Activated B cell treated with CpG ODN at 0.5 μM for 24 hours (primary cell): ENCODE data around the gene FKBP11. TPM values are rescaled to one million over a fixed set of nuclear protein-coding genes. Genes with fewer than 3 reads are reported as not detected.
A peak's percentile ranks its signal among the peaks of the same experiment; 100 is the strongest.

Experiments
- ATAC-seq: fragments of 200-7000 bp; cut with Tn5 transposase; one replicate; pipeline ENCODE4 v1.10.0; 2021; ENCODE audit warnings: low read depth, mild to moderate bottlenecking, moderate library complexity
- CTCF ChIA-PET: fragments of 350-600 bp; sonication (Branson Sonifier 250); formaldehyde crosslinking; loops from one replicate; lab custom pipeline; 2021; ENCODE audit warnings: antibody characterized with exemption; lab: Charles Lee
- POLR2A ChIA-PET: fragments of 350-600 bp; sonication (Branson Sonifier 250); formaldehyde crosslinking; loops from one replicate; lab custom pipeline; 2021; ENCODE audit warnings: antibody characterized with exemption; lab: Charles Lee
- DNase-seq: peaks from one replicate; pipeline ENCODE4 v3.0.0; 2022
- H3K27ac Mint-ChIP-seq: one replicate; pipeline ENCODE4 v1.8.0; 2020; ENCODE audit warnings: mixed read lengths
- H3K27me3 Mint-ChIP-seq: one replicate; pipeline ENCODE4 v1.8.0; 2021; ENCODE audit warnings: mixed read lengths
- H3K36me3 Mint-ChIP-seq: one replicate; pipeline ENCODE4 v1.8.0; 2021; ENCODE audit warnings: low read depth, mixed read lengths
- H3K4me1 Mint-ChIP-seq: one replicate; pipeline ENCODE4 v1.8.0; 2021; ENCODE audit warnings: mixed read lengths
- H3K4me3 Mint-ChIP-seq: one replicate; pipeline ENCODE4 v1.8.0; 2020; ENCODE audit warnings: mild to moderate bottlenecking, mixed read lengths
- H3K9me3 Mint-ChIP-seq: one replicate; pipeline ENCODE4 v1.8.0; 2020; ENCODE audit warnings: mixed read lengths
- intact Hi-C: fragments of 100-400 bp; cut with micrococcal nuclease; formaldehyde crosslinking; loops from one replicate; pipeline ENCODE4 v1.15.1; 2024
- total RNA-seq: library from RNA; stranded (reverse); gene quantifications from 2 replicates; pipeline ENCODE4 v1.2.3, GENCODE V29; 2022
- TF ChIP-seq, protein P1 (sequence below): fragments of 200-600 bp; IDR thresholded peaks from one replicate; pipeline ENCODE4 v1.8.0; 2022; ENCODE audit warnings: antibody characterized with exemption, mild to moderate bottlenecking

The FKBP11 gene
- total RNA-seq, 1 donor from 2014 or later = 22.9 TPM

DNA sequence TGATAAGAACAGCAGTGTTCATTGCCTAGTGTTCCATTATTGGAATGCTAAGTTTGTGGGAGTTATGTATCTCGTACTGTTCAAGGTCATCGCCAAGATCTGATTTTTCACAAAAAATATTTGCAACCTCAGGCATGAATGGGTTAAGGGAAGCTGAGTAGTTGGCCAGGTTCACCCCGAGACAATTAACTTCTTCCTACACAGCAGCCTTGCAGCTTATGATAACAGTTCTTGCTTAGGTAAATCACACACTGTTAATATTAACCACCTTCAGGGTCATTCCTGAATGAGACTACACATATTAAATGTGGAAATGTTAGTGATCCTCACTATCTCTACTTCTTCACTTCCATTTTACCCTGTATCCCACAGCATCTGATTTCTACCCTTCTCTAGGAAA lies 18.0 kb downstream of the FKBP11 start:
- TF ChIP-seq, protein P1, sequence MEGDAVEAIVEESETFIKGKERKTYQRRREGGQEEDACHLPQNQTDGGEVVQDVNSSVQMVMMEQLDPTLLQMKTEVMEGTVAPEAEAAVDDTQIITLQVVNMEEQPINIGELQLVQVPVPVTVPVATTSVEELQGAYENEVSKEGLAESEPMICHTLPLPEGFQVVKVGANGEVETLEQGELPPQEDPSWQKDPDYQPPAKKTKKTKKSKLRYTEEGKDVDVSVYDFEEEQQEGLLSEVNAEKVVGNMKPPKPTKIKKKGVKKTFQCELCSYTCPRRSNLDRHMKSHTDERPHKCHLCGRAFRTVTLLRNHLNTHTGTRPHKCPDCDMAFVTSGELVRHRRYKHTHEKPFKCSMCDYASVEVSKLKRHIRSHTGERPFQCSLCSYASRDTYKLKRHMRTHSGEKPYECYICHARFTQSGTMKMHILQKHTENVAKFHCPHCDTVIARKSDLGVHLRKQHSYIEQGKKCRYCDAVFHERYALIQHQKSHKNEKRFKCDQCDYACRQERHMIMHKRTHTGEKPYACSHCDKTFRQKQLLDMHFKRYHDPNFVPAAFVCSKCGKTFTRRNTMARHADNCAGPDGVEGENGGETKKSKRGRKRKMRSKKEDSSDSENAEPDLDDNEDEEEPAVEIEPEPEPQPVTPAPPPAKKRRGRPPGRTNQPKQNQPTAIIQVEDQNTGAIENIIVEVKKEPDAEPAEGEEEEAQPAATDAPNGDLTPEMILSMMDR = no peak
- DNase-seq (no peak), ATAC-seq (no peak)
- H3K9me3 Mint-ChIP-seq = no peaks in the 10 kb centered on the region
- no peak overlapping the region for H3K4me3 Mint-ChIP-seq
- H3K36me3 Mint-ChIP-seq = no peaks in the 10 kb centered on the region
- POLR2A ChIA-PET = no interaction called here
- CTCF ChIA-PET = no interaction called here
- H3K4me1 Mint-ChIP-seq = peaks cover 10% of the 10 kb centered on the region
- no peak overlapping the region for H3K27ac Mint-ChIP-seq
- intact Hi-C loops = no loop called here
- peaks cover 18% of the 10 kb centered on the region for H3K27me3 Mint-ChIP-seq

DNA sequence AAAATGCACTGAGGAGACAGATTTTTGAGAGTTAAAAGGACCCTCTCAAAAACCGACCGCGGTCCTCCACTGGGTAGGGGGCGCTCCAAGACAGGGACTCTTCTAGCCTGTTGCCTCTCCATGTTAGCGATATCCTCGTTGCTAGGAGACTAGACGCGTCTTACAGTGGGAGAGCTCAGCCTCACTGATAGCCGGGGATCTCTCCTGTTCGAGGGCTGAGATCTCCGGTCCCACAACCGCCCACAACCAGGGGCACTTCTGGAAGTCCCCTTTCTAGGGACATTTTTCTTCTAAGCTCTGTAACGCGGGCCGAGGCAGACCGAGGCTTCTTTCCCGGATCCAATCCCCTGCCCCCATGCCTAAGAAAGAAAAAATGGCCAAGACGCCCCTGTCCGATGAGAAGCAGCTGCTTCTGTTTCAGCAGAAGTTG lies 21.3 kb downstream of the FKBP11 start:
- intact Hi-C loops = loop anchor here (1.0 to 2.0 kb wide), 2 partner anchors 21 to 32 kb away; partner anchors contain the start of gene FKBP11
- Mint-ChIP-seq H3K27me3 (peaks cover 18% of the 10 kb centered on the region), H3K4me3 (peak overlapping the region; percentile 77), H3K27ac (no peak overlapping the region), H3K36me3 (no peaks in the 10 kb centered on the region), H3K9me3 (no peaks in the 10 kb centered on the region), H3K4me1 (peaks cover 10% of the 10 kb centered on the region)
- CTCF ChIA-PET = interaction anchor here (0.6 to 1.9 kb wide), 6 partner anchors 17 to 89 kb away, joined by 3 to 9 read pairs (median 4); partner anchors contain the start of genes DDX23 and FKBP11
- TF ChIP-seq, protein P1 = no peak
- peak; percentile 53 for DNase-seq
- ATAC-seq = peak; percentile 97
- POLR2A ChIA-PET = interaction anchor here (0.8 to 1.0 kb wide), 2 partner anchors 52 to 53 kb away, joined by 3 read pairs; partner anchors contain the start of gene ARF3

DNA sequence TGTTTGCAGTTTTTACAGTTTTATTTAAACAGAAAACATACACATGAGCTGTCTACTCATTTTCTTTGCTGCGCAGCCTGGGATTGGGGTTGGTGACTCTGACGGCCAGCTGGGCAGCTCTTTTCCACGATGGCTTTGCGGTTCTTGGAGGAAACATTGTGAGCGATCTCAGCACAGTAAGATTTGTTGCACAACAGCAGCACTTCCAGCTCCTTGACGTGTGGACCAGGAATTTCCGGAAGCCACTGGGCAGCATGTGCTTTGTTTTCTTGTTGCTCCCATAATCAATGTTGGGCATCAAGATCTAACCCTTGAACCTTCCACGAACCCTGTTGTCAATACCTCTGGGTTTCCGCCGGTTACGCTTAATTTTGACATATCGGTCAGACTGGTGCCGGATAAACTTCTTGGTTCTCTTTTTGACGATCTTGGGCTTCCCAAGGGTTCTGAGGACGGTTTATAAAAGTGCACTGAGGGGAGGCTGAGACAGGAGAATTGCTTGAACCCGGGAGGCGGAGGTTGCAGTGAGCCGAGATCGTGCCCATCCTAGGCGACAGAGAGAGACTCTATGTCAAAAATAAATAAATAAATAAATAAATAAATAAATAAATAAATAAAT lies 21.8 kb downstream of the FKBP11 start:
- ChIA-PET CTCF (interaction anchor here (0.8 to 1.9 kb wide), 6 partner anchors 18 to 89 kb away, joined by 3 to 9 read pairs (median 4); partner anchors contain the start of genes DDX23 and FKBP11), POLR2A (interaction anchor here (0.6 to 1.0 kb wide), 4 partner anchors 51 to 116 kb away, joined by 3 to 4 read pairs (median 3); partner anchors contain the start of genes ARF3 and DDX23)
- no peak overlapping the region for H3K27ac Mint-ChIP-seq
- TF ChIP-seq, protein P1 = no peak
- H3K36me3 Mint-ChIP-seq = no peaks in the 10 kb centered on the region
- H3K4me1 Mint-ChIP-seq = peaks cover 10% of the 10 kb centered on the region
- H3K4me3 Mint-ChIP-seq = peak overlapping the region; percentile 44
- ATAC-seq (no peak), DNase-seq (no peak)
- H3K27me3 Mint-ChIP-seq = peaks cover 21% of the 10 kb centered on the region
- H3K9me3 Mint-ChIP-seq = no peaks in the 10 kb centered on the region
- intact Hi-C loops = no loop called here

DNA sequence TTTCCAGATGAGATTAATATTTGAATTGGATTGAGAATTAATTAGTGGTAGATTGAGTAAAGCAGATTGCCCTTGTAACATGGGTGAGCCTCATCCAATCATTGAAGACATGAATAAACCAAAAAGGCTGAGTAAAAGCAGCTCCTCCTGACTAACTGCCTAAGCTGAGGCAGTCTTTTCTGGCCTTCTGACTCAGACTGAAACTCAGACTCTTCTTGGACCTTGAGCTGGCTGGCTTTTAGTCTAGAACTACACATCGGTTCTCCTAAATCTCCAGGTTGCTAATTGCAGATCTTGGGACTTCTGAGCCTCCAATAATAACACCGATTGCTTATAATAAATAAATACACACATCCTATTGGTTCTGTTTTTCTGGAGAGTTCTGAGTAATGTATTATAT lies 24.0 kb downstream of the FKBP11 start:
- H3K27ac Mint-ChIP-seq = no peak overlapping the region
- ATAC-seq (no peak), DNase-seq (no peak)
- peaks cover 22% of the 10 kb centered on the region for H3K27me3 Mint-ChIP-seq
- H3K4me1 Mint-ChIP-seq = peaks cover 10% of the 10 kb centered on the region
- H3K4me3 Mint-ChIP-seq = no peak overlapping the region
- no peaks in the 10 kb centered on the region for H3K9me3 Mint-ChIP-seq
- POLR2A ChIA-PET = no interaction called here
- intact Hi-C loops = no loop called here
- CTCF ChIA-PET = interaction anchor here (2.9 kb wide), 1 partner anchor 10 kb away, joined by 11 read pairs; no protein-coding TSS in a partner anchor
- H3K36me3 Mint-ChIP-seq = no peaks in the 10 kb centered on the region
- TF ChIP-seq, protein P1 = no peak

DNA sequence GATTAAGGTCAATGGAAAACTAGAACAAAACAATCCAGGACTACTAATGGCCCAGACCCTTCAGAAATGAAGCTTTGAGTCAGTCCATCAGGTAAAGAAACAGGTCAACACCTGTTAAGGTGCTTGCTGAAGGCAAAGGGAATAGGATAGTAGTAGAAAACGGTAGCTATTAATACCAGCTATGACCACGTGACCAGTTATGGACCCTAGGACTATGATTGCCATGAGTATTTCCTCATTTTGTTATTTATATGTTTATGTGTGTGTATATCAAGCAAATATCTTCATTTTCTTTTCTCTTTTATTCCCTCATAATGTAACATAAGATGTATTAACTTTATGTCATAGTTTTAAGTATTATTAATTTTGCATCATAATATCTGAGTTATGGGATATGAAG lies 25.6 kb downstream of the FKBP11 start:
- H3K27ac Mint-ChIP-seq = no peak overlapping the region

More for the DNA sequence above, 25.6 kb downstream of the FKBP11 start:
- H3K36me3 Mint-ChIP-seq = no peaks in the 10 kb centered on the region
- H3K4me3 Mint-ChIP-seq = no peak overlapping the region
- DNase-seq (no peak), ATAC-seq (no peak)
- peaks cover 18% of the 10 kb centered on the region for H3K27me3 Mint-ChIP-seq
- H3K4me1 Mint-ChIP-seq = peaks cover 10% of the 10 kb centered on the region
- ChIA-PET CTCF (interaction anchor here (2.3 kb wide), 1 partner anchor 47 kb away, joined by 5 read pairs; no protein-coding TSS in a partner anchor), POLR2A (no interaction called here)
- no peaks in the 10 kb centered on the region for H3K9me3 Mint-ChIP-seq
- TF ChIP-seq, protein P1 = no peak
- intact Hi-C loops = no loop called here
